GM19035 (cell line): Measurements from ENCODE around the gene OXGR1.

Source experiments
- ATAC-seq: cut with Tn5 transposase; IDR thresholded peaks from one replicate; pipeline ENCODE4 v1.9.1; 2021; ENCODE audit not compliant: unreplicated experiment

OXGR1 gene

DNA sequence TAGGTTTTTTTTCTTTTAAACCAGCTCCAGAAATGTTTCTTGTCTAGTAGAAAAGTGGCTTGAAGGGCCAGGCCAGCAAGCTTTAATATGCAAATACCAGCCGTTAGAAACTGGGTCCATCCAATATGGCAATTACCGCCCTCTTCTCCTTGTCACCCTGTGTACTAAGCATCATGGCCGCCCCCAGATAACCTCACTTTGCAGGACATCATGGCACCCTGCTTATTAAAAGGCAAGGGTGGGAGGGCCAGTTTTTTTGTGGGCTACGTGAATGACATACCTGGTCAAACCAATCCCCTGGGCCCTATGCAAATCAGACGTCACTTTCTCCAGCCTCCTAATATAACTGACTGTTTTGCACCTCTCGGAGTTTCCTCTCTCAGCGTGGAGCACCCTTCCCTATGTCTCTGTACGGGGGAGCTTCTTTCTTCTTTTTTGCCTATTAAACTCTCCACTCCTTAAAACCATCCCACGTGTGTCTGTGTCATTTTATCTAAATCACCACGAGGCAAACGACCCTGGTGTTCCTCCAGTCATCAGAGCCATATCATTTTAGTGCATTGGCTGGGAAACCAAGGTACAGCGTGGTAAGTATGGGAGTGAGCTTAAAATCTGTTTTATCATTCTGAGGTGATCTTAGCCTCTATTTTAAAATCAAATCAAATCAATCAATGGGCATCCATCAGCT is 27.7 kb downstream of the OXGR1 start:
- ATAC-seq: no peak

DNA sequence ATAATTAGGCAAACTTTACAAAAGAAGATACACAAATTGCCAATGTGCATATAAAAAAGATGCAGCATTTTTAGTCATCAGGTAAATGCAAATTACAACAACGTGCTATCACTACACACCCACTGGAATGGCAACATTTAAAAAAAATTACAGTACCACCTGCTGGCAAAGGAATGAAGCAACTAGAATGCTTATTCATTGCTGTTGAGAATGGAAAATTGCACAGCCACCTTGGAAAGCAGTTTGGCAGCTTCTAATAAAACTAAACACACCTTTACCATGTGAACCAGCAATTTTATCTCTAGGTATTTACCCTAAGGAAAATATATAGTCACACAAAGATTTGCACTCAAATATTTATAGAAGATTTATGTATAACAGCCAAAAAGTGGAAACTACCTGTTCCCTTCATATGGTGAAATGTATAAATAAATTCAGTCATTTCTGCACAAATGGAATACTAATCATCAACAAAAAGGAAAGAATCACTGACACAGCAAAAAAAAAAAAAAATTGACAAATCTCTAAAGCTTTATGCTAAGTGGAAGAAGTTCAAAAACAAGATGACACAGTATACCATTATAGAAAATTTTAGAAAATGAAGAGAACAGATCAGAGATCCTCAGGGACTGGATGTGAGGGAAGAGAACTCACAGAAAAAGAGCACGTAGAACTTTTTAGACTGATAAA is 30.3 kb downstream of the OXGR1 start:
- ATAC-seq: no peak

DNA sequence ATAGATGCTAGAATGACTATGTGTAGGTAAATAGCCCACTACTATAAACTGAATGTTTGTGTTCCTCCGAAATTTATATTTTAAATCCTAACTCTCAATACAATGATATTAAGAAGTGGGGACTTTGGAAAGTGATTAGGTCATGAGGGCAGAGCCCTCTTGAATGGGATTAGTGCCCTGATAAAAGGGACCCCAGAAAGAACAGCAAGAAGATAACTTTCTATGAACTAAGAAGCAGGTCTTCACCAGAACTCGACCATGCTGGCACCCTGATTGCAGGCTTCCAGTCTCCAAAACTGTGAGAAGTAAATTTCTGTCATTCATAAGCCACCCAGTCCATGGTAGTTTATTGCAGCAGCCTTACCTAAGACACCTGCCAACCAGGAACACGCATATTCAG is 33.9 kb downstream of the OXGR1 start:
- no peak for ATAC-seq

DNA sequence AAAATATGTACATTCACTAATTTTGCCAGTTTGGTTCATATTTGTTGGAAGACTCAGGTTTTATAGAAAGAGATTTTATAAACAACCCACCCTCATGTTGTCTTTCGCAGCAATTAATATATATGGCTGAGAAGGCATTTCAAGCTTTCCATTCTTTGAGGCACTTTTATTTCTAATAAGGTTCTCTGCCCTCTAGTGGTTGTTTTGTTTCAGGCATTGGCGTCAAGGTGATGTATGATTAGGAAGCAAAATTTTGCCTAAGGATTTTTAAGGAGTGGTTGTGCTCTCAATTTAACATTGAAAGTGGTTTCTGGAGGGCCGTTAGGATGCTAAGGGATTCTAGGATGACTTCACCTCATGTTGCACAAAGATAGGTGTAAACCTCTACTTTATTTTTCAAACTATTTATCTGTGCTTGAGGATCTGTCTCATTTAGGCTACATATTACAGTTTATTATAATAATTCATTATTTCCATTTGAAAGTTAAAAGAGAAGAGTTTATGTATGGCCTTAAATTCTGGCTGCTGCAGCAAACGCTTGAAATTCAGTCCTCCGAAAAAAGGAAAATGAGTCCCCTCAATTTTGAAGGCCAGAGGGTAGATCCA is 35.9 kb downstream of the OXGR1 start:
- no peak for ATAC-seq

DNA sequence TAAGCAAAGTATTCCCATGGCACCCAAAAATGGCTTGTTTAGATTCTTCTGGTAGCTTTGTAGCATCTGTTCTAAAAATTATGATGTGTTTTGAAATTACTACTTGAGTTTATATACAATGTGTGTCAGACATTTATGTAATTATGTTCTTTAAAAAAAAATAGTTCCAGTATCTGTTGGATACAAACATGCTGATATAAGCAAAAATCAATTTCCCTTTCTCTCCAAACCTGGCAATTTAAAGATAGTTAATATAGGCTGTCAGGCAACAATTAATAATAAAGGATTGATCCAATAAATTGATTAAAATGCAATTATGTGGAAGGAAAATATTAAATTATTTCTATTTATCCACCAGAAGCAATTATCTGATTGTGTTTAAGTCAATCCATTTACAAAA is 41.7 kb downstream of the OXGR1 start:
- ATAC-seq: no peak

DNA sequence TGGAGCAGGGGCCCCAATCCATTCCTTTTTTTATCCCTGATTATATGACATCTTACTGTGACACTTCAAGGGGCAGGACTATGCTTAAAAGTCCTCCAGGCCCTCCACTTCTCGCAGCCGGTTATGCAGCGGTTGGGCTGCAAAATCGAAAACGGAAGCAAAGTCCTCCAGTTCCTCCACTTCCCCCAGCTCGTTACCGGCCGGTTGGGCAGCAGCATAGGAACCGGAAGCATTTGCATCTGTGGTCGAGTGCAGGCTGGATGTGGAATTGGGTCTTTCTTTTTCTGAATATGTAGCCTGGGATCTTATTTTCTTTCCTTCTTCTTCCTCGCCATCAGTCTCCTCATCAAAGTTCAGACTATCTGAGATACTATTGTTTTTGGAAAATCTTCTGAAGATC is 46.1 kb downstream of the OXGR1 start:
- ATAC-seq: no peak

DNA sequence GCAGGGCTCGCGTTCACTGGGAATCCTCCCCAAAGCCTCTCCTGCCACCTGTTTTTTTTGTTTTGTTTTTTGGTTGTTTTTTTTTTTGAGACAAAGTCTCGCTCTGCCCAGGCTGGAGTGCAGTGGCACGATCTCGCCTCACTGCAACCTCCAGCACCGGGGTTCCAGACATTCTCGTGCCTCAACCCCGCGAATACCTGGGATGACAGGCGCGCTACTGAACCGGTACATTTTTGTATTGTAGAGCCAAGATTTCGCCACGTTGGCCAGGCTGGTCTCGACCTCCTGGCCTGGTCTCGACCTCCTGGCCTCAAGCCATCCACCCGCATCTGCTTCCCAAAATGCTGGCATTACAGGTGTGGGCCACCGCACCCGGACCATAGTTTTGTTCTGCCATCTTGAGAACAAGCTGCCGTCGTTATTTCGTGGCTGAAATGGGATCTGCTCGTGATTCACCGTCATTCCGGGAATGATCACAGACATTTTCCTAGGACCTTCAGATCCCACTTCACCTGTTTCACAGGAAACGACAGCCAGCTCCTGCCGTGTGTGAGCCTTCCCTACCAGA is 46.8 kb downstream of the OXGR1 start:
- ATAC-seq: no peak

DNA sequence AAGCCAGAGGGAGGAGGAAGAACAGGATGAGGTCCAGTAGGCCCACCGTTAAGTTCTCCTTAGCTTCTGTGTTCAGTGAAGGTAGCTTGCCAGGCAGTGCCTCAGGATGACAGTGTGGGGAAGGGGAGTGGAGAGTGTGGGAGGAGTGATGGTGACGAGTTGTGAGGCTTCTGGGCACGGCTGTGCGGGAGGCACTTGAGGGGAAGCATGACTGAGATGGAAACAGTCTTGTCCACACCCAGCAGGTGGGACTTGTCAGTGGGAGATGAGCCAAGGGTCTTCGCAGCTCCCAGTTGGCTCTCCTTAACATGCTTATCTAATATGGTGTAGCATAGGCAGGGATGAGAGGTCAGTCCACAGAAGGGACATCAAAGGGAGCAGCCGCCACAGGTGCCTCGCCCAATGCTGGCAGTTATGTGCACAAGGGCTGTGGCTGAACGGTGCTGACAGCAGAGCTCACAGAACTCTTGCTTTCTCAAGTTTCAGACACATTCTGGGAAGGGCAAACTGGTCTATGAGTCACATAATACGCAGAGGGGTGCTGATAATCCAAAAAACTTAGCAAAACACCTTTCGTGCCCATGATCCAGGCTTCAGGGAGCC is 47.5 kb downstream of the OXGR1 start:
- ATAC-seq: no peak

DNA sequence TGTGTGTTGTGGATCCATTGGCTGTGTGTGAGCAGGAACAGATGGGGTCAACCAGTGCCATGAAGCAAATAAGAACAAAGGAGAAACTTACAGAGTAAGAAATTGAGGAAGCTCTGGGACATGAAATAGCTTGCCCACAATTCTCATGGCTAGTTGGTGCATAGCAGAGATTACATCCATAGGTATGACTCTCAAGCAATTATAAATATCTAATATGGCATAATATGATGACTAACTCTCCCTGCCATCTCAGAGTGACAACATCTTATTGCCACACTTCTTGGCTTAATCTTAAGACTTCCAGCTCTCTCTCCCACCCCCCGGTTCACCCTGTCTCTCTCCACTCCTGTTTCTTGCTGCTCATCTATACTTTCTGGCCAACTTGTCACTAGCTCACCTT is 53.3 kb downstream of the OXGR1 start:
- no peak for ATAC-seq

DNA sequence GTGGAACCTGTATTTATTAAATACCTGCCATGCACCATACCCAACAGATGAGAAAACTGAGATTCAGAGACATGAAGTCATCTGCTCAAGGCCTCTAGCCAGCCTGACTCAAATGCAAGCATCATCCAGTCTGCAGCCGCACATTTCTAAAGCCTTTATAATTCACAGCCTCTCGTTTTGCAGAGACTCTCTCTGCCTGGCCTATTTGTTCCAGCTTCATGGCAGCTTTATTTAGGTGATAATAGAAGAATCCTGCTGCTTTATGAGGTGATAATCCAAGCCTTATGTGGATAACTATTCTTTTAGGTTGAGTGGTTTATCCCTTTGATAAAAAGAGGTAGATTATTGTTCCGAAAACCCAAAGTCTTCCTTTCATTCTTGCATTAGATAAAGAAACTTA is 58.4 kb downstream of the OXGR1 start:
- ATAC-seq: no peak
